ENCODE data around the gene GSS.

Gene GSS

GRCh38 chr20:34965051-34965450 lies 9.4 kb upstream of the GSS start:
- Histone ChIP-seq H3F3A (ENCODE audit: insufficient read depth, low read length) (no peaks in the 10 kb centered on the region), H3K36me3 (ENCODE audit: insufficient read depth, low read length) (no peaks in the 10 kb centered on the region), H3K4me1 (ENCODE audit: insufficient read depth, low read length, severe bottlenecking) (no peaks in the 10 kb centered on the region), H2AFZ (ENCODE audit: low read length) (no peak overlapping the region), H4K20me1 (ENCODE audit: insufficient read depth, low read length) (no peaks in the 10 kb centered on the region), H3K27ac (ENCODE audit: low read depth, low read length, poor library complexity, severe bottlenecking) (no peak overlapping the region), H3K9me2 (ENCODE audit: low read depth, low read length) (no peaks in the 10 kb centered on the region), H3K9ac (ENCODE audit: low read length) (no peak overlapping the region), H3K27me3 (ENCODE audit: insufficient read depth, low read length) (no peaks in the 10 kb centered on the region; the same call in 1 of the 2 replicates), H3K79me2 (ENCODE audit: insufficient read depth, low read length) (no peaks in the 10 kb centered on the region), H3K4me2 (ENCODE audit: low read length) (no peak overlapping the region), H3K9me3 (ENCODE audit: low read length) (no peaks in the 10 kb centered on the region), H3K4me3 (ENCODE audit: low read depth, low read length, poor library complexity, severe bottlenecking) (no peak overlapping the region)
- TF ChIP-seq EZH2 (IDR thresholded peaks at IDR 0.05; ENCODE audit: borderline replicate concordance, low read length), result no peak
- no peak for TF ChIP-seq CTCF (IDR thresholded peaks at IDR 0.05; ENCODE audit: low read length)

GRCh38 chr20:34964486-34964885 lies 8.9 kb upstream of the GSS start:
- H4K20me1 ChIP-seq (ENCODE audit: insufficient read depth, low read length), result no peaks in the 10 kb centered on the region
- no peak for TF ChIP-seq EZH2 (IDR thresholded peaks at IDR 0.05; ENCODE audit: borderline replicate concordance, low read length)
- TF ChIP-seq CTCF (IDR thresholded peaks at IDR 0.05; ENCODE audit: low read length), result no peak

GRCh38 chr20:34956751-34957472 lies 1.3 kb upstream of the GSS start:
- no peak overlapping the region for H2AFZ ChIP-seq (ENCODE audit: low read length)

More at GRCh38 chr20:34964486-34964885, 8.9 kb upstream of the GSS start:
- no peaks in the 10 kb centered on the region for H3K4me1 ChIP-seq (ENCODE audit: insufficient read depth, low read length, severe bottlenecking)
- H2AFZ ChIP-seq (ENCODE audit: low read length), result no peak overlapping the region
- no peak overlapping the region for H3K4me2 ChIP-seq (ENCODE audit: low read length)
- no peaks in the 10 kb centered on the region for H3K9me2 ChIP-seq (ENCODE audit: low read depth, low read length)
- no peaks in the 10 kb centered on the region for H3K36me3 ChIP-seq (ENCODE audit: insufficient read depth, low read length)
- no peaks in the 10 kb centered on the region for H3K9me3 ChIP-seq (ENCODE audit: low read length)
- no peaks in the 10 kb centered on the region; the same call in 1 of the 2 replicates for H3K27me3 ChIP-seq (ENCODE audit: insufficient read depth, low read length)
- no peak overlapping the region for H3K27ac ChIP-seq (ENCODE audit: low read depth, low read length, poor library complexity, severe bottlenecking)
- H3K9ac ChIP-seq (ENCODE audit: low read length), result no peak overlapping the region
- no peak overlapping the region for H3K4me3 ChIP-seq (ENCODE audit: low read depth, low read length, poor library complexity, severe bottlenecking)
- no peaks in the 10 kb centered on the region for H3F3A ChIP-seq (ENCODE audit: insufficient read depth, low read length)
- H3K79me2 ChIP-seq (ENCODE audit: insufficient read depth, low read length), result no peaks in the 10 kb centered on the region

More at GRCh38 chr20:34956751-34957472, 1.3 kb upstream of the GSS start:
- H3K79me2 ChIP-seq (ENCODE audit: insufficient read depth, low read length), result no peaks in the 10 kb centered on the region
- H3F3A ChIP-seq (ENCODE audit: insufficient read depth, low read length), result no peaks in the 10 kb centered on the region
- H3K27ac ChIP-seq (ENCODE audit: low read depth, low read length, poor library complexity, severe bottlenecking), result no peak overlapping the region
- H3K4me1 ChIP-seq (ENCODE audit: insufficient read depth, low read length, severe bottlenecking), result peaks cover 17% of the 10 kb centered on the region
- no peak overlapping the region for H3K9ac ChIP-seq (ENCODE audit: low read length)
- H3K4me2 ChIP-seq (ENCODE audit: low read length), result no peak overlapping the region
- no peaks in the 10 kb centered on the region for H4K20me1 ChIP-seq (ENCODE audit: insufficient read depth, low read length)
- TF ChIP-seq CTCF (IDR thresholded peaks at IDR 0.05; ENCODE audit: low read length), result no peak
- no peak for TF ChIP-seq EZH2 (IDR thresholded peaks at IDR 0.05; ENCODE audit: borderline replicate concordance, low read length)
- no peaks in the 10 kb centered on the region; the same call in 1 of the 2 replicates for H3K36me3 ChIP-seq (ENCODE audit: insufficient read depth, low read length)
- no peak overlapping the region for H3K4me3 ChIP-seq (ENCODE audit: low read depth, low read length, poor library complexity, severe bottlenecking)
- H3K9me3 ChIP-seq (ENCODE audit: low read length), result peaks cover 8% of the 10 kb centered on the region
- H3K27me3 ChIP-seq (ENCODE audit: insufficient read depth, low read length), result no peaks in the 10 kb centered on the region
- no peaks in the 10 kb centered on the region for H3K9me2 ChIP-seq (ENCODE audit: low read depth, low read length)

Data from OCI-LY1 (cell line).